ENCODE data around the gene CCNJL. TPM values are rescaled to one million over a fixed set of nuclear protein-coding genes. Genes with fewer than 3 reads are reported as not detected.

Gene CCNJL
- total and polyA plus RNA-seq, 2 of the 8 experiments (the other 6 are each of a cell fraction or from before 2014, with no cell fraction given): 34.6 to 44.7 TPM

- TF ChIP-seq JUND (IDR thresholded peaks at IDR 0.05; ENCODE audit: low read length): no peak
- no peak for TF ChIP-seq CHD7 (IDR thresholded peaks at IDR 0.05; ENCODE audit: insufficient replicate concordance, low read length)
- no peak for TF ChIP-seq TEAD4 (IDR thresholded peaks at IDR 0.05; ENCODE audit: low read depth, low read length)
- TF ChIP-seq ATF2 (IDR thresholded peaks at IDR 0.05; ENCODE audit: low read length): no peak
- no peak for TF ChIP-seq RBBP5 (IDR thresholded peaks at IDR 0.05; ENCODE audit: borderline replicate concordance, low read depth, low read length)
- TF ChIP-seq E2F6 (IDR thresholded peaks at IDR 0.05): no peak
These were observed 105.3 kb downstream of the CCNJL start (continued) for GRCh38 chr5:160207061-160207460.

Measured in H1 (cell line).